Activated CD4-positive, alpha-beta memory T cell treated with anti-CD3 and anti-CD28 coated beads, Interleukin-2, amount 10 ng/mL, durations not matched to agents 7 days and 5 days (primary cell): Measurements from ENCODE around the gene BLTP3A. TPM values are rescaled to one million over a fixed set of nuclear protein-coding genes. Genes with fewer than 3 reads are reported as not detected.
"Not testable (repeated sequence)": the region's sequence is repeated elsewhere in the genome, so short reads cannot be mapped to it uniquely, and the experiment has no call there.

Experiments
- CTCF ChIA-PET: fragments of 350-600 bp; sonication (Branson Sonifier 250); formaldehyde crosslinking; loops from one replicate; lab custom pipeline; 2021; ENCODE audit warnings: antibody characterized with exemption, inconsistent platforms; lab: Charles Lee
- POLR2A ChIA-PET: fragments of 350-600 bp; sonication (Branson Sonifier 250); formaldehyde crosslinking; loops from one replicate; lab custom pipeline; 2021; ENCODE audit warnings: antibody characterized with exemption; lab: Charles Lee
- DNase-seq: peaks from one replicate; pipeline ENCODE4 v3.0.0-alpha.2; 2020
- H3K27ac Mint-ChIP-seq: one replicate; pipeline ENCODE4 v1.8.0; 2021; ENCODE audit warnings: mild to moderate bottlenecking, mixed read lengths
- H3K27me3 Mint-ChIP-seq: one replicate; pipeline ENCODE4 v1.8.0; 2021; ENCODE audit warnings: mixed read lengths
- H3K36me3 Mint-ChIP-seq: one replicate; pipeline ENCODE4 v1.8.0; 2021; ENCODE audit warnings: low read depth, mixed read lengths
- H3K4me1 Mint-ChIP-seq: one replicate; pipeline ENCODE4 v1.8.0; 2021; ENCODE audit warnings: mixed read lengths
- H3K4me3 Mint-ChIP-seq: one replicate; pipeline ENCODE4 v1.8.0; 2021; ENCODE audit warnings: mild to moderate bottlenecking, mixed read lengths
- H3K9me3 Mint-ChIP-seq: one replicate; pipeline ENCODE4 v1.8.0; 2021; ENCODE audit warnings: mixed read lengths
- total RNA-seq, 2 experiments: library from RNA; stranded (reverse); gene quantifications; one replicate each; pipeline ENCODE4 v1.2.3, GENCODE V29; 2021

The BLTP3A gene
- total RNA-seq, result 10 to 100 TPM; 12.3 to 12.6 TPM

GRCh38 chr6:34791701-34792604 is at the start of gene BLTP3A:
BLTP3A (plus strand) TSS chr6:34792083; CDS start chr6:34792251, 168 bp downstream.
- H3K4me3 Mint-ChIP-seq, result peak within 1 kb of the TSS; percentile 91
- peak within 1 kb of the TSS; percentile 88 for H3K27ac Mint-ChIP-seq
- CTCF ChIA-PET, result interaction anchor here (0.7 to 2.3 kb wide), 7 partner anchors 8 to 96 kb away, joined by 3 to 19 read pairs (median 3); partner anchors contain the start of genes ANKS1A, SNRPC and TAF11
- POLR2A ChIA-PET, result interaction anchor here (0.6 to 2.9 kb wide), 17 partner anchors 12 to 1081 kb away, joined by 3 to 35 read pairs (median 4); partner anchors contain the start of genes ANKS1A, ILRUN, RPS10 and SNRPC
- peak; percentile 80 for DNase-seq
- peaks cover 28% of the 10 kb centered on the region for H3K4me1 Mint-ChIP-seq
- no peaks in the 10 kb centered on the region for H3K27me3 Mint-ChIP-seq
- H3K9me3 Mint-ChIP-seq, result no peaks in the 10 kb centered on the region
- H3K36me3 Mint-ChIP-seq, result peaks cover 10% of the 10 kb centered on the region

- H3K36me3 Mint-ChIP-seq, result no peaks in the 10 kb centered on the region
- no peak for DNase-seq
- H3K27me3 Mint-ChIP-seq, result no peaks in the 10 kb centered on the region
- H3K27ac Mint-ChIP-seq, result no peak overlapping the region
- POLR2A ChIA-PET, result no interaction called here
- H3K4me1 Mint-ChIP-seq, result peaks cover 24% of the 10 kb centered on the region
- H3K4me3 Mint-ChIP-seq, result no peak overlapping the region
- CTCF ChIA-PET, result interaction anchor here (0.6 to 1.1 kb wide), 2 partner anchors 52 to 53 kb away, joined by 3 read pairs; no protein-coding TSS in a partner anchor
- H3K9me3 Mint-ChIP-seq, result no peaks in the 10 kb centered on the region
Observed at GRCh38 chr6:34742094-34742493, 49.8 kb upstream of the BLTP3A start.

- Mint-ChIP-seq H3K27ac (no peak overlapping the region), H3K9me3 (no peaks in the 10 kb centered on the region), H3K36me3 (no peaks in the 10 kb centered on the region), H3K4me3 (no peak overlapping the region), H3K27me3 (no peaks in the 10 kb centered on the region), H3K4me1 (peaks cover 18% of the 10 kb centered on the region)
- CTCF ChIA-PET, result interaction anchor here (0.9 kb wide), 1 partner anchor 134 kb away, joined by 3 read pairs; no protein-coding TSS in a partner anchor
- DNase-seq, result no peak
- POLR2A ChIA-PET, result no interaction called here
Observed at GRCh38 chr6:34743625-34744293, 48.1 kb upstream of the BLTP3A start.

DNA sequence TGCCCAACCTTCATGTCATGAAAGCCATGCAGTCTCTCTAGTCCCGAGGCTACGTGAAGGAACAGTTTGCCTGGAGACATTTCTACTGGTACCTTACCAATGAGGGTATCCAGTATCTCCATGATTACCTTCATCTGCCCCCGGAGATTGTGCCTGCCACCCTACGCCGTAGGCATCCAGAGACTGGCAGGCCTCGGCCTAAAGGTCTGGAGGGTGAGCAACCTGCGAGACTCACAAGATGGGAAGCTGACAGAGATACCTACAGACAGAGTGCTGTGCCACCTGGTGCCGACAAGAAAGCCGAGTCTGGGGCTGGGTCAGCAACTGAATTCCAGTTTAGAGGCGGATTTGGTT is 47.6 kb upstream of the BLTP3A start:
- POLR2A ChIA-PET, H3K9me3 Mint-ChIP-seq, DNase-seq, H3K4me3 Mint-ChIP-seq, H3K36me3 Mint-ChIP-seq, H3K27ac Mint-ChIP-seq, H3K27me3 Mint-ChIP-seq: not testable (repeated sequence)
- H3K4me1 Mint-ChIP-seq, result peaks cover 14% of the 10 kb centered on the region
- CTCF ChIA-PET, result interaction anchor here (0.9 kb wide), 1 partner anchor 135 kb away, joined by 3 read pairs; no protein-coding TSS in a partner anchor

DNA sequence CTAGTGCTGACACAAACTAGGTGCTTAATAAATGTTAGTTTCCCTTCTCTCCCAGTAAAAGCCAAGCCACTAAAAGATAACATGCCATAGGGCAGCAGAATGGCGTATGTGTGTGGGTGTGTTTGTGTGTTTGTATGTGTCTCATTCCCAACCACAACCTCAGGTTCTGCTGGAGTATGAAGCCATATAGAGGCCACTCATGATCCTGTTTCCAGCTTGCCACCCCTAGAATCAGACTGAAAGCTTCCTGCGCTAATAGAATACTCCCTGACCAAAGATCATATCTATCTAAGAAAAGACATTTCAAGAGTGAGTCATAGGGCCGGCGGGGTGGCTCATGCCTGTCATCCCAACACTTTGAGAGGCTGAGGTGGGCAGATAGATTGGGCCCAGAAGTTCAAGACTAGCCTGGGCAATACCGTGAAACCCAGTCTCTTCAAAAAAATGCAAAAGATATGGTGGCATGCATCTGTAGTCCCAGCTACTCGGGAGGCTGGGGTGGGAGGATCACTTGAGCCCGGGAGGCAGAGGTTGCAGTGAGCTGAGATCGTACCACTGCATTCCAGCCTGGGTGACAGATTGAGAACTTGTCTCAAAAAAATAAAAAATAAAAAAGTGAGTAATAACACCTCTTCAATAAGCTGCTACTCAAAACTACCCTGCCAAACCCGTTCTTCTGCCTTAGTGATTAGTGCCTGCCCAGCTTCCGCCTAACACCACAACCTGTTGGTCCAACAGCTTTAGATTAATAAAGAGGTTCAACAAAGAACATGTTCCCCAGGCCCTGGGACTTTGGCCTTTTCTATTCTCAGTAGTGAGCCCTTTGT is 46.4 kb upstream of the BLTP3A start:
- DNase-seq, result no peak
- CTCF ChIA-PET, result interaction anchor here (0.6 to 1.3 kb wide), 2 partner anchors 10 to 11 kb away, joined by 5 to 6 read pairs; partner anchors contain the start of gene SNRPC
- H3K4me1 Mint-ChIP-seq, result peaks cover 6% of the 10 kb centered on the region

DNA sequence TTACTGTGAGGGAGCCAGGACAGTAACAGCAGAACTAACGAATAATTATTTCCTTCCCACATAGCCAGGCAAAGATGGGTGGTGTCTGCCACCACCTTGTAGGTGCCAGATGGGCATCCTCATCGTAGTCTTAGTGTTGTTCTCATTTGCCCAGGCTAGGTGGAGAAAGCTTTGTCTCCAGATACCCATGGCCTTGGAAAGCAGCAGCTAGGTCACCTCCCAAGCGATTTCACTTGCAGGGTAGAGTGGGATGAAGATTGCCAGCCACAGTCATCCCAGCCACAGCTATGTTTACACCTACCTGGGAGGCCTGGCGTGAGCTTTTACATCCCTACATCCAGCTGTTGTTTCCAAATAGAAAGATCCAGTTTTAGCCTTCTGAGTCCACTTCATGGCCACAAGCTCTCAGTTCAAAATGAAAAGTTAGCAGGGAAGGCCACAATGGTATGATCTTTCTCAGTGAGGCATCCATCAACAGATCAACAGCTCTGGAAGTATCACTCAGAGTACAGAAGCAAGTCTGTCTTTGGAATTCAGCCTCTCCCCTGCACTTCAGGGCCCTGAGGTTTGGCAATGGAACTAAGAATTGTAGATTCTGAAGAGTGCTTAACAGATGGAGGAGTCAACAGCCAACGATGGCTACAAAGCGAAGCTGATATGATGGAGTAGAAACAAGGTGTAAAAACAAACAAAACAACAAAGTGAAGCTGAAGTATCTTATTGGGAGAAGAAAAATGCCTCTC is 45.6 kb upstream of the BLTP3A start:
- ChIA-PET CTCF (no interaction called here), POLR2A (interaction anchor here (1.0 to 1.2 kb wide), 2 partner anchors 10 to 48 kb away, joined by 3 to 7 read pairs; partner anchors contain the start of gene SNRPC)
- Mint-ChIP-seq H3K36me3 (no peaks in the 10 kb centered on the region), H3K27ac (no peak overlapping the region), H3K4me1 (peaks cover 6% of the 10 kb centered on the region), H3K9me3 (no peaks in the 10 kb centered on the region), H3K4me3 (no peak overlapping the region), H3K27me3 (no peaks in the 10 kb centered on the region)
- no peak for DNase-seq

More for the DNA sequence above, 46.4 kb upstream of the BLTP3A start:
- Mint-ChIP-seq H3K27ac (no peak overlapping the region), H3K4me3 (no peak overlapping the region), H3K27me3 (no peaks in the 10 kb centered on the region), H3K36me3 (no peaks in the 10 kb centered on the region), H3K9me3 (no peaks in the 10 kb centered on the region)
- POLR2A ChIA-PET, result interaction anchor here (1.0 to 1.2 kb wide), 2 partner anchors 11 to 47 kb away, joined by 3 to 7 read pairs; partner anchors contain the start of gene SNRPC

GRCh38 chr6:34748757-34749156 is 43.1 kb upstream of the BLTP3A start:
- H3K9me3 Mint-ChIP-seq, result no peaks in the 10 kb centered on the region
- POLR2A ChIA-PET, result no interaction called here
- H3K27ac Mint-ChIP-seq, result no peak overlapping the region
- no peak for DNase-seq
- peaks cover 6% of the 10 kb centered on the region for H3K4me1 Mint-ChIP-seq
- no peaks in the 10 kb centered on the region for H3K36me3 Mint-ChIP-seq
- no peaks in the 10 kb centered on the region for H3K27me3 Mint-ChIP-seq
- no peak overlapping the region for H3K4me3 Mint-ChIP-seq
- CTCF ChIA-PET, result no interaction called here

DNA sequence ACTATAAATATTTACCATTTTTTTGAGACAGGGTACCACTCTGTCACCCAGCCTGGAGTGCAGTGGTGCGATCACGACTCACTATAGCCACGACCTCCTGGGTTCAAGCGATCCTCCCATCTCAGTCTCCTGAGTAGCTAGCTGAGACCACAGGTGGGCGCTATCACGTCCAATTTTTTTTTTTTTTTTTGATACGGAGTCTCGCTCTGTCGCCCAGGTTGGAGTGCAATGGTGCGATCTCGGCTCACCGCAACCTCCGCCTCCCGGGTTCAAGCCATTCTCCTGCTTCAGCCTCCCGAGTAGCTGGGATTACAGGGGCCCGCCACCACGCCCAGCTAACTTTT is 35.4 kb upstream of the BLTP3A start:
- H3K36me3 Mint-ChIP-seq, H3K27ac Mint-ChIP-seq, DNase-seq, H3K4me3 Mint-ChIP-seq, H3K27me3 Mint-ChIP-seq, H3K9me3 Mint-ChIP-seq: not testable (repeated sequence)
- POLR2A ChIA-PET, result interaction anchor here (0.6 to 3.9 kb wide), 15 partner anchors 10 to 520 kb away, joined by 3 to 35 read pairs (median 6); partner anchors contain the start of genes ANKS1A, BLTP3A, HMGA1 and ILRUN
- H3K4me1 Mint-ChIP-seq, result peaks cover 13% of the 10 kb centered on the region
- CTCF ChIA-PET, result interaction anchor here (0.6 to 2.4 kb wide), 12 partner anchors 11 to 916 kb away, joined by 3 to 19 read pairs (median 4); partner anchors contain the start of genes ANKS1A, BLTP3A and ILRUN

DNA sequence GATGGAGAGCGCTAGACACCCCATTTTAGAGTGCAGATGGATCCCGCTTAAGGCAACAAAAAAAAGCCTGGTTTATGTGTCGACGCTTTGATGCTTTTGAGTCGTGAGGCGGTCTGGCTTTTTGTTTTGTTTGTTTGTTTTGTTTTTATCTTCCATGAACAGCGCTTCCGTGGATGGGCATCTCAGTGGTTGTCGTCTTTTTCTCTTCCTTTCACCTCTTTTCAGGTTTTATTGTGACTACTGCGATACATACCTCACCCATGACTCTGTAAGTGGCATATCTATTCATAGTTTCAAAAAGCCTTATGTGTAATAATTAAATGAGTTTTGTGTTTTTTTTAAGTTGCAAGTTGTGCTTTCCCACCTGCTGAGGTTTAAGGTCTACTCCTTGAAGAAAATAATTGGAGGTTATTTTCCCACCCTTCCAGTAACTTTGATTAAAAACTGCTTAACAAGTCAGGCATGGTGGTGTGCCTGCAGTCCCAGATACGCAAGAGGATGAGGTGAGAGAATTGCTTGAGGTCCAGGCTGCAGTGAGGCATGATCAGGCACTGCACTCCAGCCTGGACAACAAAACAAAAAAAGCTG is 34.1 kb upstream of the BLTP3A start:
- no peak overlapping the region for H3K27ac Mint-ChIP-seq
- CTCF ChIA-PET, result interaction anchor here (1.1 to 2.4 kb wide), 8 partner anchors 13 to 149 kb away, joined by 3 to 19 read pairs (median 7); partner anchors contain the start of genes ANKS1A, BLTP3A and ILRUN

GRCh38 chr6:34760108-34760507 is 31.8 kb upstream of the BLTP3A start:
- Mint-ChIP-seq H3K36me3 (peaks cover 19% of the 10 kb centered on the region), H3K4me3 (no peak overlapping the region), H3K27ac (no peak overlapping the region), H3K27me3 (no peaks in the 10 kb centered on the region), H3K4me1 (peaks cover 13% of the 10 kb centered on the region), H3K9me3 (no peaks in the 10 kb centered on the region)
- ChIA-PET POLR2A (interaction anchor here (3.9 kb wide), 1 partner anchor 32 kb away, joined by 35 read pairs; the partner anchor contains the start of gene BLTP3A), CTCF (no interaction called here)
- no peak for DNase-seq

More for the DNA sequence above, 34.1 kb upstream of the BLTP3A start:
- no peak for DNase-seq
- Mint-ChIP-seq H3K27me3 (no peaks in the 10 kb centered on the region), H3K4me3 (no peak overlapping the region), H3K9me3 (no peaks in the 10 kb centered on the region), H3K4me1 (peaks cover 13% of the 10 kb centered on the region), H3K36me3 (peaks cover 11% of the 10 kb centered on the region)
- POLR2A ChIA-PET, result interaction anchor here (0.6 to 3.9 kb wide), 13 partner anchors 9 to 1786 kb away, joined by 3 to 35 read pairs (median 6); partner anchors contain the start of genes ANKS1A, BLTP3A, ILRUN and TAF11

- peaks cover 22% of the 10 kb centered on the region for H3K36me3 Mint-ChIP-seq
- H3K27ac Mint-ChIP-seq, POLR2A ChIA-PET, DNase-seq, H3K9me3 Mint-ChIP-seq, H3K27me3 Mint-ChIP-seq, H3K4me3 Mint-ChIP-seq, H3K4me1 Mint-ChIP-seq: not testable (repeated sequence)
- CTCF ChIA-PET, result interaction anchor here (0.9 kb wide), 1 partner anchor 30 kb away, joined by 3 read pairs; the partner anchor contains the start of gene BLTP3A
Observed at GRCh38 chr6:34761681-34762080, 30.2 kb upstream of the BLTP3A start.
